Vagina (tissue), 2 donors: ENCODE data around the gene BMP5.

Experiments used
- POLR2A ChIP-seq, 2 donors: fragments of 450-650 bp; IDR thresholded peaks; one replicate each; pipeline ENCODE4 v1.6.1; 2017; ENCODE audit warnings: antibody characterized with exemption in 2 of 2, mild to moderate bottlenecking in 2 of 2, moderate library complexity in 2 of 2
- POLR2AphosphoS5 ChIP-seq, 2 donors: sonication (generic); formaldehyde crosslinking; IDR thresholded peaks; one replicate each; pipeline ENCODE4 v1.9.0; 2017; ENCODE audit warnings: antibody characterized with exemption in 2 of 2, mild to moderate bottlenecking in 2 of 2, low read depth in 1 of 2; ENCODE audit not compliant: insufficient read depth in 1 of 2
- TF ChIP-seq, protein P1 (sequence below), 3 experiments: fragments of 450-650 bp in 2 of 3; fragments of 200-600 bp in 1 of 3; sonication (generic) in 1 of 3; IDR thresholded peaks; one replicate each; pipeline ENCODE4 v1.5.1; 2017 to 2019; ENCODE audit warnings: antibody characterized with exemption in 3 of 3, mild to moderate bottlenecking in 2 of 3, moderate library complexity in 2 of 3

DNA sequence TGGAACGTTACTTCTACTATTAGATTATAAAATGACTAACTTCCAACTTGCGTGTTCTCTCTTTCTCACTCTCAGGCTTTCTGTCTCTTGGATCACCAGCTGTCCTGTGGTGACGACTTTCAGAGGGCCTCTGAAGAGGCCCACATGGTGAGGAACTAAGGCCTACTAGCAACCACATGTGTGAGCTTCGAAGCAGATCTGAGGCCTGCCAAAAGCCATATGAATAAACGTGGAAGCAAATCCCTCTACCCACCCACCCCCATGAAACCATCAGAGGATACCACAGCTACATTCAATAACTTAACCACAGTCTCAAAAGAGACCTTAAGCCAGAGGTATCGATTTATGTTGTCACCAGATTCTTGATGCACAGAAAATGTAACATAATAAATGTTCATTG is 13.5 kb upstream of the BMP5 start:
- TF ChIP-seq, protein P1, sequence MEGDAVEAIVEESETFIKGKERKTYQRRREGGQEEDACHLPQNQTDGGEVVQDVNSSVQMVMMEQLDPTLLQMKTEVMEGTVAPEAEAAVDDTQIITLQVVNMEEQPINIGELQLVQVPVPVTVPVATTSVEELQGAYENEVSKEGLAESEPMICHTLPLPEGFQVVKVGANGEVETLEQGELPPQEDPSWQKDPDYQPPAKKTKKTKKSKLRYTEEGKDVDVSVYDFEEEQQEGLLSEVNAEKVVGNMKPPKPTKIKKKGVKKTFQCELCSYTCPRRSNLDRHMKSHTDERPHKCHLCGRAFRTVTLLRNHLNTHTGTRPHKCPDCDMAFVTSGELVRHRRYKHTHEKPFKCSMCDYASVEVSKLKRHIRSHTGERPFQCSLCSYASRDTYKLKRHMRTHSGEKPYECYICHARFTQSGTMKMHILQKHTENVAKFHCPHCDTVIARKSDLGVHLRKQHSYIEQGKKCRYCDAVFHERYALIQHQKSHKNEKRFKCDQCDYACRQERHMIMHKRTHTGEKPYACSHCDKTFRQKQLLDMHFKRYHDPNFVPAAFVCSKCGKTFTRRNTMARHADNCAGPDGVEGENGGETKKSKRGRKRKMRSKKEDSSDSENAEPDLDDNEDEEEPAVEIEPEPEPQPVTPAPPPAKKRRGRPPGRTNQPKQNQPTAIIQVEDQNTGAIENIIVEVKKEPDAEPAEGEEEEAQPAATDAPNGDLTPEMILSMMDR (IDR thresholded peaks at IDR 0.05), result no peak
- no peak for TF ChIP-seq POLR2A (IDR thresholded peaks at IDR 0.05)
- TF ChIP-seq POLR2AphosphoS5 (IDR thresholded peaks at IDR 0.05; ENCODE audit: insufficient read depth in 1 of 2, low read depth in 1 of 2), result no peak
